GM20431 (cell line): ENCODE data around the gene SMPDL3B.

Source experiments
- in situ Hi-C: fragments of 300-500 bp; cut with MseI, MboI; formaldehyde crosslinking; loops from one replicate; pipeline ENCODE4 v1.15.0; 2020; ENCODE audit warnings: low sequenced_read_pairs; ENCODE audit not compliant: unreplicated experiment

The SMPDL3B gene

GRCh38 chr1:27940297-27940696 lies 5.5 kb downstream of the SMPDL3B start:
- in situ Hi-C loops: no loop called here

- in situ Hi-C loops: no loop called here
Measured at GRCh38 chr1:27940870-27941560, 6.2 kb downstream of the SMPDL3B start.

- in situ Hi-C loops: no loop called here
Measured at GRCh38 chr1:27941671-27942540, 7.1 kb downstream of the SMPDL3B start.

- in situ Hi-C loops: no loop called here
Measured at GRCh38 chr1:27945020-27945419, 10.2 kb downstream of the SMPDL3B start.

GRCh38 chr1:27949027-27949426 lies 14.2 kb downstream of the SMPDL3B start:
- in situ Hi-C loops: no loop called here

- in situ Hi-C loops: no loop called here
Measured at GRCh38 chr1:27951396-27951795, 16.6 kb downstream of the SMPDL3B start.

GRCh38 chr1:27952147-27952546 lies 17.3 kb downstream of the SMPDL3B start:
- in situ Hi-C loops: no loop called here

GRCh38 chr1:27954186-27954585 lies 19.4 kb downstream of the SMPDL3B start:
- in situ Hi-C loops: no loop called here

GRCh38 chr1:27955076-27955475 lies 20.3 kb downstream of the SMPDL3B start:
- in situ Hi-C loops: no loop called here

- in situ Hi-C loops: no loop called here
Measured at GRCh38 chr1:27956761-27957160, 22.0 kb downstream of the SMPDL3B start.

GRCh38 chr1:27957655-27958054 lies 22.9 kb downstream of the SMPDL3B start:
- in situ Hi-C loops: no loop called here

- in situ Hi-C loops: no loop called here
Measured at GRCh38 chr1:27958513-27958912, 23.7 kb downstream of the SMPDL3B start.

GRCh38 chr1:27959792-27960603 lies 25.2 kb downstream of the SMPDL3B start, which contains the start of gene XKR8:
TSS of gene XKR8 (plus strand) at chr1:27959973. CDS start at chr1:27960070, 97 bp downstream.
- in situ Hi-C loops: no loop called here

GRCh38 chr1:27960762-27961645 lies 26.2 kb downstream of the SMPDL3B start:
- in situ Hi-C loops: no loop called here

- in situ Hi-C loops: no loop called here
Measured at GRCh38 chr1:27961646-27962221, 26.9 kb downstream of the SMPDL3B start.

- in situ Hi-C loops: no loop called here
Measured at GRCh38 chr1:27963393-27963792, 28.6 kb downstream of the SMPDL3B start.

- in situ Hi-C loops: no loop called here
Measured at GRCh38 chr1:27966402-27967105, 31.8 kb downstream of the SMPDL3B start.

- in situ Hi-C loops: no loop called here
Measured at GRCh38 chr1:27967106-27967883, 32.5 kb downstream of the SMPDL3B start.
